ENCODE measurements around the gene CRB2.

CRB2 gene

GRCh38 chr9:123377211-123377971, 21.4 kb downstream of the CRB2 start:
- H3K9me3 Mint-ChIP-seq, result no peaks in the 10 kb centered on the region
- peaks cover 19 to 26% of the 10 kb centered on the region in 2 donors for H3K27me3 Mint-ChIP-seq
- H3K36me3 Mint-ChIP-seq (ENCODE audit: insufficient read depth), result no peaks in the 10 kb centered on the region
- DNase-seq (no peak), ATAC-seq (replicated peaks) (no peak)
- H3K27ac Mint-ChIP-seq, result no peak overlapping the region
- no peak overlapping the region for H3K4me3 Mint-ChIP-seq
- H3K4me1 Mint-ChIP-seq (ENCODE audit: low read depth in 2 of 2), result peaks cover 3 to 6% of the 10 kb centered on the region in 2 donors

GRCh38 chr9:123378025-123378424, 22.0 kb downstream of the CRB2 start:
- Mint-ChIP-seq H3K9me3 (no peaks in the 10 kb centered on the region), H3K4me3 (no peak overlapping the region), H3K36me3 (ENCODE audit: insufficient read depth) (peaks cover 3% of the 10 kb centered on the region), H3K4me1 (ENCODE audit: low read depth in 2 of 2) (peaks cover 3% of the 10 kb centered on the region in 2 donors), H3K27me3 (peaks cover 14 to 20% of the 10 kb centered on the region in 2 donors), H3K27ac (no peak overlapping the region)
- no peak for DNase-seq
- ATAC-seq (replicated peaks), result no peak

GRCh38 chr9:123378956-123379660, 23.1 kb downstream of the CRB2 start:
- H3K27me3 Mint-ChIP-seq, result peaks cover 11 to 15% of the 10 kb centered on the region in 2 donors
- peaks cover 3% of the 10 kb centered on the region in 2 donors for H3K4me1 Mint-ChIP-seq (ENCODE audit: low read depth in 2 of 2)
- no peak for DNase-seq
- no peak overlapping the region for H3K4me3 Mint-ChIP-seq
- no peaks in the 10 kb centered on the region for H3K9me3 Mint-ChIP-seq
- peaks cover 3% of the 10 kb centered on the region for H3K36me3 Mint-ChIP-seq (ENCODE audit: insufficient read depth)
- no peak overlapping the region for H3K27ac Mint-ChIP-seq
- ATAC-seq (replicated peaks), result no peak

- Mint-ChIP-seq H3K4me3 (no peak overlapping the region), H3K9me3 (no peaks in the 10 kb centered on the region), H3K27me3 (no peaks in the 10 kb centered on the region), H3K4me1 (ENCODE audit: low read depth in 2 of 2) (peaks cover 1 to 8% of the 10 kb centered on the region in 2 donors), H3K36me3 (ENCODE audit: insufficient read depth) (peaks cover 8% of the 10 kb centered on the region), H3K27ac (no peak overlapping the region)
- ATAC-seq (replicated peaks) (no peak), DNase-seq (no peak)
Observed at GRCh38 chr9:123380852-123381705, 25.1 kb downstream of the CRB2 start.

GRCh38 chr9:123382653-123383511, 26.9 kb downstream of the CRB2 start:
- no peak overlapping the region for H3K4me3 Mint-ChIP-seq
- H3K36me3 Mint-ChIP-seq (ENCODE audit: insufficient read depth), result peaks cover 11% of the 10 kb centered on the region
- ATAC-seq (replicated peaks), result no peak
- no peak for DNase-seq
- peaks cover 1 to 5% of the 10 kb centered on the region in 2 donors for H3K4me1 Mint-ChIP-seq (ENCODE audit: low read depth in 2 of 2)
- H3K27ac Mint-ChIP-seq, result no peak overlapping the region
- no peaks in the 10 kb centered on the region for H3K9me3 Mint-ChIP-seq
- H3K27me3 Mint-ChIP-seq, result no peaks in the 10 kb centered on the region

GRCh38 chr9:123383512-123384170, 27.6 kb downstream of the CRB2 start:
- Mint-ChIP-seq H3K36me3 (ENCODE audit: insufficient read depth) (peaks cover 11% of the 10 kb centered on the region), H3K9me3 (no peaks in the 10 kb centered on the region), H3K4me3 (no peak overlapping the region), H3K4me1 (ENCODE audit: low read depth in 2 of 2) (peaks cover 1 to 5% of the 10 kb centered on the region in 2 donors), H3K27me3 (no peaks in the 10 kb centered on the region), H3K27ac (no peak overlapping the region)
- no peak for ATAC-seq (replicated peaks)
- no peak for DNase-seq

- no peaks in the 10 kb centered on the region for H3K9me3 Mint-ChIP-seq
- H3K4me1 Mint-ChIP-seq (ENCODE audit: low read depth in 2 of 2), result peaks cover 2 to 5% of the 10 kb centered on the region in 2 donors
- no peak overlapping the region for H3K4me3 Mint-ChIP-seq
- H3K27me3 Mint-ChIP-seq, result no peaks in the 10 kb centered on the region
- ATAC-seq (replicated peaks) (no peak), DNase-seq (no peak)
- no peak overlapping the region for H3K27ac Mint-ChIP-seq
- H3K36me3 Mint-ChIP-seq (ENCODE audit: insufficient read depth), result peaks cover 8% of the 10 kb centered on the region
Observed at GRCh38 chr9:123387686-123388085, 31.7 kb downstream of the CRB2 start.

- ATAC-seq (replicated peaks) (no peak), DNase-seq (no peak)
- peak overlapping the region in 1 of 2 donors; percentile 10 for H3K27ac Mint-ChIP-seq
Observed at GRCh38 chr9:123389070-123389469, 33.1 kb downstream of the CRB2 start.

GRCh38 chr9:123389698-123390097, 33.7 kb downstream of the CRB2 start:
- Mint-ChIP-seq H3K36me3 (ENCODE audit: insufficient read depth) (peaks cover 11% of the 10 kb centered on the region), H3K4me1 (ENCODE audit: low read depth in 2 of 2) (peaks cover 2 to 5% of the 10 kb centered on the region in 2 donors), H3K27me3 (no peaks in the 10 kb centered on the region), H3K9me3 (no peaks in the 10 kb centered on the region), H3K4me3 (no peak overlapping the region), H3K27ac (no peak overlapping the region)
- ATAC-seq (replicated peaks) (no peak), DNase-seq (no peak)

More at GRCh38 chr9:123389070-123389469, 33.1 kb downstream of the CRB2 start:
- H3K4me1 Mint-ChIP-seq (ENCODE audit: low read depth in 2 of 2), result peaks cover 2 to 5% of the 10 kb centered on the region in 2 donors
- no peak overlapping the region for H3K4me3 Mint-ChIP-seq
- H3K27me3 Mint-ChIP-seq, result no peaks in the 10 kb centered on the region
- H3K36me3 Mint-ChIP-seq (ENCODE audit: insufficient read depth), result peaks cover 9% of the 10 kb centered on the region
- no peaks in the 10 kb centered on the region for H3K9me3 Mint-ChIP-seq

- Mint-ChIP-seq H3K27ac (no peak overlapping the region), H3K4me1 (ENCODE audit: low read depth in 2 of 2) (peaks cover 0 to 2% of the 10 kb centered on the region in 2 donors), H3K36me3 (ENCODE audit: insufficient read depth) (peaks cover 6% of the 10 kb centered on the region), H3K9me3 (no peaks in the 10 kb centered on the region), H3K27me3 (no peaks in the 10 kb centered on the region), H3K4me3 (no peak overlapping the region)
- DNase-seq (no peak), ATAC-seq (replicated peaks) (no peak)
Observed at GRCh38 chr9:123390337-123391135, 34.5 kb downstream of the CRB2 start.

- no peaks in the 10 kb centered on the region for H3K9me3 Mint-ChIP-seq
- DNase-seq (no peak), ATAC-seq (replicated peaks) (no peak)
- H3K36me3 Mint-ChIP-seq (ENCODE audit: insufficient read depth), result peaks cover 6% of the 10 kb centered on the region
- no peak overlapping the region for H3K4me3 Mint-ChIP-seq
- H3K27me3 Mint-ChIP-seq, result no peaks in the 10 kb centered on the region
- H3K4me1 Mint-ChIP-seq (ENCODE audit: low read depth in 2 of 2), result peaks cover 0 to 2% of the 10 kb centered on the region in 2 donors
- H3K27ac Mint-ChIP-seq, result no peak overlapping the region
Observed at GRCh38 chr9:123391233-123391632, 35.2 kb downstream of the CRB2 start.

- Mint-ChIP-seq H3K9me3 (no peaks in the 10 kb centered on the region), H3K4me1 (ENCODE audit: low read depth in 2 of 2) (peaks cover 0 to 2% of the 10 kb centered on the region in 2 donors), H3K27ac (no peak overlapping the region), H3K36me3 (ENCODE audit: insufficient read depth) (peaks cover 6% of the 10 kb centered on the region), H3K27me3 (no peaks in the 10 kb centered on the region), H3K4me3 (no peak overlapping the region)
- DNase-seq (no peak), ATAC-seq (replicated peaks) (no peak)
Observed at GRCh38 chr9:123391946-123392345, 35.9 kb downstream of the CRB2 start.
